Loucy (cell line): ENCODE results near the gene SNX14.

Experiments
- H2AFZ ChIP-seq: fragments of 200-600 bp; sonication (generic); 2 replicates; pipeline ENCODE4 v1.6.0; 2016; ENCODE audit warnings: antibody characterized with exemption, mild to moderate bottlenecking, low read length, moderate library complexity
- H3F3A ChIP-seq: fragments of 200-600 bp; 2 replicates; pipeline ENCODE4 v1.6.0; 2016; ENCODE audit warnings: antibody characterized with exemption, low read depth, mild to moderate bottlenecking
- H3K27me3 ChIP-seq: fragments of 200-600 bp; sonication (generic); 2 replicates; pipeline ENCODE4 v1.6.1; 2014; ENCODE audit warnings: low read length, mild to moderate bottlenecking; ENCODE audit not compliant: insufficient read depth, poor library complexity, severe bottlenecking
- H3K36me3 ChIP-seq: fragments of 200-600 bp; sonication (generic); 2 replicates; pipeline ENCODE4 v1.6.1; 2016; ENCODE audit warnings: low read length; ENCODE audit not compliant: insufficient read depth
- H3K4me1 ChIP-seq: fragments of 200-600 bp; sonication (generic); 2 replicates; pipeline ENCODE4 v1.5.1; 2014; ENCODE audit warnings: low read length, mild to moderate bottlenecking; ENCODE audit not compliant: insufficient read depth, poor library complexity, severe bottlenecking
- H3K4me2 ChIP-seq: fragments of 200-600 bp; sonication (generic); 2 replicates; pipeline ENCODE4 v1.6.0; 2014; ENCODE audit warnings: antibody characterized with exemption, low read length, low read depth, mild to moderate bottlenecking; ENCODE audit not compliant: poor library complexity, severe bottlenecking
- H3K4me3 ChIP-seq: fragments of 200-600 bp; sonication (generic); 2 replicates; pipeline ENCODE4 v1.5.1; 2014; ENCODE audit warnings: low read length, mild to moderate bottlenecking, mixed read lengths; ENCODE audit not compliant: poor library complexity, severe bottlenecking
- H3K79me2 ChIP-seq: fragments of 200-600 bp; sonication (generic); 2 replicates; pipeline ENCODE4 v1.6.1; 2014; ENCODE audit warnings: low read length; ENCODE audit not compliant: insufficient read depth
- H3K9ac ChIP-seq: fragments of 200-600 bp; sonication (generic); 2 replicates; pipeline ENCODE4 v1.6.0; 2014; ENCODE audit warnings: mild to moderate bottlenecking, low read depth, low read length, moderate library complexity; ENCODE audit not compliant: poor library complexity, severe bottlenecking
- H3K9me2 ChIP-seq: fragments of 200-600 bp; sonication (generic); replicated peaks from 2 replicates; pipeline ENCODE4 v1.6.1; 2016; ENCODE audit warnings: low read depth, low read length, mixed read lengths
- H3K9me3 ChIP-seq: fragments of 200-600 bp; sonication (generic); 2 replicates; pipeline ENCODE4 v1.6.1; 2014; ENCODE audit warnings: mild to moderate bottlenecking, antibody characterized with exemption, low read length, low read depth; ENCODE audit not compliant: insufficient read depth
- H4K20me1 ChIP-seq: fragments of 200-600 bp; sonication (generic); 2 replicates; pipeline ENCODE4 v1.6.0; 2014; ENCODE audit warnings: antibody characterized with exemption, low read length, mild to moderate bottlenecking; ENCODE audit not compliant: insufficient read depth, poor library complexity, severe bottlenecking
- CTCF ChIP-seq: fragments of 200-600 bp; sonication (generic); conservative IDR thresholded peaks from 2 replicates; pipeline ENCODE4 v1.5.1; 2014; ENCODE audit warnings: mild to moderate bottlenecking, antibody characterized with exemption, low read length
- EZH2phosphoT487 ChIP-seq: fragments of 200-600 bp; IDR thresholded peaks from 2 replicates; pipeline ENCODE4 v1.6.1; 2018; ENCODE audit warnings: antibody characterized with exemption, mild to moderate bottlenecking, moderate library complexity, borderline replicate concordance

The SNX14 gene

GRCh38 chr6:85494547-85495536, 98.8 kb downstream of the SNX14 start:
- H3K4me1 ChIP-seq: peaks cover 14% of the 10 kb centered on the region
- H3F3A ChIP-seq: no peaks in the 10 kb centered on the region
- no peak overlapping the region for H3K4me2 ChIP-seq
- no peak overlapping the region for H2AFZ ChIP-seq
- no peaks in the 10 kb centered on the region for H3K79me2 ChIP-seq
- no peak overlapping the region for H3K4me3 ChIP-seq
- TF ChIP-seq EZH2phosphoT487 (no peak), CTCF (no peak)
- no peaks in the 10 kb centered on the region for H4K20me1 ChIP-seq
- H3K9ac ChIP-seq: no peak overlapping the region
- peaks cover 62% of the 10 kb centered on the region for H3K27me3 ChIP-seq
- H3K9me3 ChIP-seq: peaks cover 5% of the 10 kb centered on the region; the same call in 1 of the 2 replicates
- H3K36me3 ChIP-seq: no peaks in the 10 kb centered on the region
- no peaks in the 10 kb centered on the region for H3K9me2 ChIP-seq

DNA sequence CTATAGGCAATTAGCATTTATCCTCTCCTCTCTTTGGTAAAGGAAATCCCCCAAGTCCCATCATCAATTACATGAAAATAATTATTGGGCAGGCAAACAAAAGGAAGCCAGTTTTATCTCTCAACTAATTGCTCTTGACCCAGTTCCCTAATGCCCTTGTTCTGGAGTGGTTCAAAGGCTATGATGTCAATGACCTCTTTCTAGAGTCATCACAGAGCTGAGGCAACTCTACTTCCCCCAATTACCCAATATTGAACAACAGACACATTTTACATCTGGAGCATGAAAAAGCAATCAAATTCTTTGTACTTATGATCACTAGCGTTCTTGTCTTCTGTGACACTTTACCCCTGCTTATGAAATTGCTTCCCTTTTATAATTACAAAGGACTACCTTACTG, 100.3 kb downstream of the SNX14 start:
- TF ChIP-seq CTCF: no peak
- no peak for TF ChIP-seq EZH2phosphoT487
- no peaks in the 10 kb centered on the region for H3F3A ChIP-seq
- no peak overlapping the region for H3K4me2 ChIP-seq
- peaks cover 5% of the 10 kb centered on the region; the same call in 1 of the 2 replicates for H3K9me3 ChIP-seq
- H3K4me3 ChIP-seq: no peak overlapping the region
- H3K9me2 ChIP-seq: no peaks in the 10 kb centered on the region
- no peaks in the 10 kb centered on the region for H3K79me2 ChIP-seq
- no peaks in the 10 kb centered on the region for H4K20me1 ChIP-seq
- H3K36me3 ChIP-seq: no peaks in the 10 kb centered on the region
- peaks cover 62% of the 10 kb centered on the region for H3K27me3 ChIP-seq
- no peak overlapping the region for H2AFZ ChIP-seq
- H3K4me1 ChIP-seq: peaks cover under 1% of the 10 kb centered on the region
- no peak overlapping the region for H3K9ac ChIP-seq

- H3K4me2 ChIP-seq: no peak overlapping the region
- H3K4me3 ChIP-seq: no peak overlapping the region
- no peaks in the 10 kb centered on the region for H3K4me1 ChIP-seq
Measured at GRCh38 chr6:85490516-85491248, 103.0 kb downstream of the SNX14 start.

More at GRCh38 chr6:85490516-85491248, 103.0 kb downstream of the SNX14 start:
- Histone ChIP-seq H3K9ac (no peak overlapping the region), H2AFZ (no peak overlapping the region), H4K20me1 (no peaks in the 10 kb centered on the region), H3K27me3 (peaks cover 44% of the 10 kb centered on the region), H3K9me2 (no peaks in the 10 kb centered on the region), H3K36me3 (no peaks in the 10 kb centered on the region), H3K9me3 (no peaks in the 10 kb centered on the region), H3F3A (no peaks in the 10 kb centered on the region), H3K79me2 (no peaks in the 10 kb centered on the region)
- TF ChIP-seq CTCF (no peak), EZH2phosphoT487 (no peak)
